ENCODE data around the gene BBX. TPM values are rescaled to one million over a fixed set of nuclear protein-coding genes. Genes with fewer than 3 reads are reported as not detected.
"Not testable (repeated sequence)": the region's sequence is repeated elsewhere in the genome, so short reads cannot be mapped to it uniquely, and the experiment has no call there.

Gene BBX
- polyA plus RNA-seq, 1 experiment: 46.1 TPM

DNA sequence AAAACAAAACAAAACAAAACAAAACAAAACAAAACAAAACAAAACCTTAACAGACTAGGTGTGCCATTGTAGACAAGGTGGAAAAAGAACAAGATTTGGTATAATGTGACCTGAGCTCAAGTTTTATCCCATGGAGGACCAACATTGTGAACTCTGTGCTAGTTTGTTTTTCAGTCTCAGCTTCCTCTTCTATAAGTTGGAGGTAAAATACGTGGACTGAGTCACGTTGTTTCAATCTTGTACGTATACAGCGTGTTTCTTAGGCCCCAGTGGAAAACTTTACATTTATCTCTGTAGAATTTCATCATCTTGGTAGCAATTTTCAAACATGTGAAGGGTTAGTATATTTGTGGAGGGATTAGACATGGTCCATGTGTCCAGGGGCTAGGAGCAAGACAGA is 306.4 kb downstream of the BBX start:
- ChIA-PET CTCF (interaction anchor here (5.3 kb wide), 1 partner anchor 18 kb away, joined by 27 read pairs; no protein-coding TSS in a partner anchor), POLR2A (no interaction called here)
- no peak for DNase-seq (ENCODE audit: low read depth, low spot score)
- TF ChIP-seq, protein P1, sequence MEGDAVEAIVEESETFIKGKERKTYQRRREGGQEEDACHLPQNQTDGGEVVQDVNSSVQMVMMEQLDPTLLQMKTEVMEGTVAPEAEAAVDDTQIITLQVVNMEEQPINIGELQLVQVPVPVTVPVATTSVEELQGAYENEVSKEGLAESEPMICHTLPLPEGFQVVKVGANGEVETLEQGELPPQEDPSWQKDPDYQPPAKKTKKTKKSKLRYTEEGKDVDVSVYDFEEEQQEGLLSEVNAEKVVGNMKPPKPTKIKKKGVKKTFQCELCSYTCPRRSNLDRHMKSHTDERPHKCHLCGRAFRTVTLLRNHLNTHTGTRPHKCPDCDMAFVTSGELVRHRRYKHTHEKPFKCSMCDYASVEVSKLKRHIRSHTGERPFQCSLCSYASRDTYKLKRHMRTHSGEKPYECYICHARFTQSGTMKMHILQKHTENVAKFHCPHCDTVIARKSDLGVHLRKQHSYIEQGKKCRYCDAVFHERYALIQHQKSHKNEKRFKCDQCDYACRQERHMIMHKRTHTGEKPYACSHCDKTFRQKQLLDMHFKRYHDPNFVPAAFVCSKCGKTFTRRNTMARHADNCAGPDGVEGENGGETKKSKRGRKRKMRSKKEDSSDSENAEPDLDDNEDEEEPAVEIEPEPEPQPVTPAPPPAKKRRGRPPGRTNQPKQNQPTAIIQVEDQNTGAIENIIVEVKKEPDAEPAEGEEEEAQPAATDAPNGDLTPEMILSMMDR (IDR thresholded peaks at IDR 0.05; ENCODE audit: low read depth, low read length): no peak
- Histone ChIP-seq H3K4me3 (ENCODE audit: low read depth, low read length) (no peak overlapping the region), H3K27me3 (ENCODE audit: control insufficient read depth, insufficient read depth, low read length) (no peaks in the 10 kb centered on the region), H3K27ac (ENCODE audit: low read depth, low read length) (no peak overlapping the region), H3K9me3 (ENCODE audit: control insufficient read depth, insufficient read depth, low read length) (no peaks in the 10 kb centered on the region)

DNA sequence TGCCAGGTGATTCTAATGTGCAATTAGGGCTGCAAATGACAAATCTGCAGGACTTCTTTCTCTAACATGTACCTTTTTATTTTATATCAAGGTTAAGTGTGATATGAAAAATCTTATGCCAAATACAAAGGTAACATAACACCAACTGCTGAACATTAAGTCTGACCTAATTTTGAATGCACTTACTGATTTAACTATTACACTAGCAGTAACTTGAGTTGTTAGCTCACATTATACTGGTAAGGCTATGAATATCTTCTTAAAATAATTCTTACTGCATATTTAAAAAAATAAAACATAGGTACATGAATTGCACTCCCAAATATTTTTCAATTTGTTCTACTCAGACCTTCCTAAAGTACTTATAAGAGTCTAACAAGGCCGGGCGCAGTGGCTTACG is 308.8 kb downstream of the BBX start:
- Histone ChIP-seq H3K4me3 (ENCODE audit: low read depth, low read length) (no peak overlapping the region), H3K9me3 (ENCODE audit: control insufficient read depth, insufficient read depth, low read length) (no peaks in the 10 kb centered on the region), H3K27me3 (ENCODE audit: control insufficient read depth, insufficient read depth, low read length) (no peaks in the 10 kb centered on the region), H3K27ac (ENCODE audit: low read depth, low read length) (no peak overlapping the region)
- no peak for DNase-seq (ENCODE audit: low read depth, low spot score)
- POLR2A ChIA-PET: no interaction called here
- CTCF ChIA-PET: interaction anchor here (5.3 kb wide), 1 partner anchor 15 kb away, joined by 27 read pairs; no protein-coding TSS in a partner anchor
- TF ChIP-seq, protein P1 (IDR thresholded peaks at IDR 0.05; ENCODE audit: low read depth, low read length): no peak

DNA sequence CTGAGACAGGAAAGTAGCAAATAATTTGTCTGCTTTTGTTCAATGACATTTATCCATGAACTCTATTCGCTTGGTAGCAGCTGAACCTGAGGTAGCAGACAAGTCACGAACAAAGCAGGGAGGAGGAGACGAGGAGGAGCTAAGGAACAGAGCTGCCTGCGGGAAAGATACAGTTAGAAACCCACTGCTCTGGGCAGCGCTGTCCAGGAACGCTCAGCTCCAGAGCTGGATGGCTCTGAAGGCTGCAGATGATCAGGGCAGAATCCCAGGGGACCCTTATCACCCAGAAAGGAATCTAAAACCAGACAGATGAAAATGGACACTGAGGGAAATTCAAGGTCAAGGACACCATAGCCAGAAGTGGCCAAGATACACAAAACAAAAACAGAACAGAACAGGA is 310.3 kb downstream of the BBX start:
- TF ChIP-seq, protein P1 (IDR thresholded peaks at IDR 0.05; ENCODE audit: low read depth, low read length): no peak
- CTCF ChIA-PET: interaction anchor here (0.8 to 5.3 kb wide), 3 partner anchors 14 to 598 kb away, joined by 3 to 27 read pairs (median 3); no protein-coding TSS in a partner anchor
- Histone ChIP-seq H3K4me3 (ENCODE audit: low read depth, low read length) (no peak overlapping the region), H3K27me3 (ENCODE audit: control insufficient read depth, insufficient read depth, low read length) (no peaks in the 10 kb centered on the region), H3K9me3 (ENCODE audit: control insufficient read depth, insufficient read depth, low read length) (no peaks in the 10 kb centered on the region), H3K27ac (ENCODE audit: low read depth, low read length) (no peak overlapping the region)
- DNase-seq (ENCODE audit: low read depth, low spot score): no peak
- POLR2A ChIA-PET: no interaction called here

DNA sequence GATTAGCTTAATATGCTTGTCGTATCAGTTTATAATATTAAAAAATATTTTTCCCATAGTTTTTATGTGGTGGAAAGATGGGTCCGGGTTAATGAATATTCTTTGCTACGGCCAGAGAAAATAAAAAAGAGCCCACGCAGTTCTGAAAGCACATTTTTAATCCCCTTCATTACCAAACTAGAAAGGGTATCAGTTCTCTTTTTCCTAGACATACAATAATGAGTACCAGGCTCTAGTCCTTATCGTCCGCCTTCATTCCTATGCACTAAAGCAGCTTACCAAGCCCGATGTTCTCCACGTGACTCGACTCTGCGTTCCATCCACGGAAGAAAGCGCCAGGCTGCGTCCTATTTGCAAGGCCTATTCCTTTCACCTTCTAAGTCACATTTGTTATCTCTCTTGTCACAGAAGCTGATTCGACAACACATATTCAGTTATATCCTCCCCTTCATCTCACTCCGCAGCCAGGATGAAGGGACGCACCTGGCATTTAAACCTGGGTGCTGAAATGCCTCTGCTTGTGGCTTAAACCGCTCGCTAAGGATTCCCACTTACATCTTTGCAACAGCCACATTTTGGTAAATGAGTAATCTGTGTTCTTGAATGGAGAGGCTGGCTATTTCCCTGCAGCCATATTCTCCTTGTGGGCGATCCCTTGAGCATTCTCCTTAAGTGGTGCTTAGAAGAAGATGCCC is 311.1 kb downstream of the BBX start:
- CTCF ChIA-PET: interaction anchor here (0.7 to 5.3 kb wide), 4 partner anchors 8 to 173 kb away, joined by 3 to 27 read pairs (median 3); no protein-coding TSS in a partner anchor

DNA sequence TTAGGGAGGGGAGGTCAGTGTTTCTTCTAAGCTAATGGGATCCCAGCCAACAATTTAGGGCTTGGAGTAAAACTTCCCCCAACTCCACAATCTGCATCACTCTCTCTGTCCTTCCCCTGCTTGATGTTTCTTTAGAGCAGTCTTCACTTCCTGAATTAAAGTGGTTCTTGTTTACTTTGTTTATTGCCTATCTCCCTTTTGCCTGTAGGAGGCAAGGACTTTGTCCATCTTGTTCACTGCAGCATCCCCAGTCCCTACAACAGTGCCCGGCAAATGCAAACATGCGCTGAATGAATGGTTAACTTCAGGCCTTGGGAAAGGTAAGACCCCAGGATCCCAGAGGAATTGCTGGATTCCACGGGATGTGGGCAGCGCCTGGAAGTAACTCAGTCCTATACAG is 312.2 kb downstream of the BBX start:
- CTCF ChIA-PET: interaction anchor here (0.7 to 1.6 kb wide), 3 partner anchors 10 to 11 kb away, joined by 3 to 10 read pairs (median 3); no protein-coding TSS in a partner anchor
- POLR2A ChIA-PET: not testable (repeated sequence)

More for the DNA sequence above, 311.1 kb downstream of the BBX start:
- TF ChIP-seq, protein P1 (IDR thresholded peaks at IDR 0.05; ENCODE audit: low read depth, low read length): no peak
- Histone ChIP-seq H3K9me3 (ENCODE audit: control insufficient read depth, insufficient read depth, low read length) (no peaks in the 10 kb centered on the region), H3K27me3 (ENCODE audit: control insufficient read depth, insufficient read depth, low read length) (no peaks in the 10 kb centered on the region), H3K4me3 (ENCODE audit: low read depth, low read length) (no peak overlapping the region), H3K27ac (ENCODE audit: low read depth, low read length) (no peak overlapping the region)
- POLR2A ChIA-PET: no interaction called here
- no peak for DNase-seq (ENCODE audit: low read depth, low spot score)

More for the DNA sequence above, 312.2 kb downstream of the BBX start:
- not testable (repeated sequence) for H3K27me3 ChIP-seq (ENCODE audit: control insufficient read depth, insufficient read depth, low read length); DNase-seq (ENCODE audit: low read depth, low spot score); H3K27ac ChIP-seq (ENCODE audit: low read depth, low read length); H3K9me3 ChIP-seq (ENCODE audit: control insufficient read depth, insufficient read depth, low read length); H3K4me3 ChIP-seq (ENCODE audit: low read depth, low read length)
